Right hindlimb (tissue), 1 donor: ENCODE data around the gene CDH20.
A peak's percentile ranks its signal among the peaks of the same experiment; 100 is the strongest.

Experiments used
- DNase-seq: peaks from one replicate; pipeline ENCODE4 v3.0.0-alpha.2; 2018

Gene CDH20

DNA sequence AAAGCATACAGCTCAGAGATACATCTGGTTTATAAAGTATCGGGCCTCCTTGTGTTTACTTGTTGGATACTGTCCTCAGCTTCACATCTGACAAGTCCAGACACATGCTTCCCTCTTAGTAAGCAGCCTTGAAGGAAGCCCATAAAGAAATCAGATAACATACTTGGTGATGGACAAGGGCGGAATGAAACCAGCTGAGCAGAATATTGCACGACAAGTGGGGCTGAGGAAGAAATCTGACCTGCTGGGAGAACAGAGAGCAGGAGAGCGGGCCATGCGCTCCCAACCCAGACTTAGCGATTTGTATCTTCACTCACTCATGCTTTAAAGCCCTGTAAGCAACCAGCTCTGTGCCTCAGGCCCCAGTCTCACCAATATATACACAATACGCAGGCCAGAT, 208.4 kb downstream of the CDH20 start:
- no peak for DNase-seq

DNA sequence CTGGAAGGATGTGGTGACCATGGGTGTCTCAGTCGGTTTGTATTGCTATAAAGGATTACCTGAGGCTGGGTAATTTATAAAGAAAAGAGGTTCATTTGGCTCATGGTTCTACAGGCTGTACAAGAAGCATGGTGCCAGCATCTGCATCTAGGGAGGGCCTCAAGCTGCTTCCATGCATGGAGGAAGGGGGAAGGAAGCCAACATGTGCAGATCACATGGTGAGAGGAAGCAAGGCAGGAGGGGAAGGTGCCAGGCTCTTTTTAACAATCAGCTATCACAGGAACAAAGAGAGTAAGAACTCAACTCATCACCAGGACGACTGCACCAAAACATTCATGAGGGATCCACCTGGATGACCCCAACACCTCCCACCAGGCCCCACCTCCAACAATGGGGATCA, 209.4 kb downstream of the CDH20 start:
- no peak for DNase-seq

DNA sequence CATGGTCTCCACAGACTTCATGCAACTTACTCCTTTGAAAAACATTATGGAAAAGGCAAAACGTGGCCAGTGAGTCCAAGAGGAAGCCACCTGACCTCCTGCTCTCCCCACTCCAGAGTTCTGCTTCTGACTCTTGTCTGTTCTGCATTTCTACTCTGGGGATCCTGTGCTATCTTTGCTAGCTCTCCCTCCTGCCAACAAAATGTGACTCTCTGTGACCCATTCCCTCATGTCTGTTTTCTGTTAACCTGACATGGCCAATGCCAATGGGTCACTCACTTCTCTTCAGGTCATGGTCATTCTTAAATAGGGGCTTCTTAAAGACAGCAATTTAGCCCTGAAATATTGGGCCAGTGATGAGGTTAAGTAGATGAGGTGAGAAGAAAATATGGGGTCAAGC, 210.3 kb downstream of the CDH20 start:
- no peak for DNase-seq

DNA sequence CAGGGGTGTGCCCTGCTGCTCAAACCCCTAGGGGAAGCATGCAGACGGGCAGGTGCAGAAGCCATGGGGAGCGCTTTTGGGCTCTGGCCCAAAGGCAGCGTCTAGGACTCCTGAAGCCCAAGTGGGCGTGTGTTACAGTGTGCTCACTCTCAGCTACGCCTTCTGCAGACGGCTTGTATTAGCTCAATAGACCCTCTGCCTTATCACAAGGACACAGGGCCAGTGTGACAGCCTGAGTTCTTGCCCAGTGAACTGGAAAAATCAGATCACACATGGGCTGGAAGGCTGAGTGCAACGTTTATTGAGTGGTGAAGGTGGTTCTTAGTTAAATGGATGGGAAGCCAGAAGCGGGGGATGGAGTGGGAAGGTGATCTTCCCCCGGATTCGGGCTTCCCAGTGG, 210.9 kb downstream of the CDH20 start:
- no peak for DNase-seq

DNA sequence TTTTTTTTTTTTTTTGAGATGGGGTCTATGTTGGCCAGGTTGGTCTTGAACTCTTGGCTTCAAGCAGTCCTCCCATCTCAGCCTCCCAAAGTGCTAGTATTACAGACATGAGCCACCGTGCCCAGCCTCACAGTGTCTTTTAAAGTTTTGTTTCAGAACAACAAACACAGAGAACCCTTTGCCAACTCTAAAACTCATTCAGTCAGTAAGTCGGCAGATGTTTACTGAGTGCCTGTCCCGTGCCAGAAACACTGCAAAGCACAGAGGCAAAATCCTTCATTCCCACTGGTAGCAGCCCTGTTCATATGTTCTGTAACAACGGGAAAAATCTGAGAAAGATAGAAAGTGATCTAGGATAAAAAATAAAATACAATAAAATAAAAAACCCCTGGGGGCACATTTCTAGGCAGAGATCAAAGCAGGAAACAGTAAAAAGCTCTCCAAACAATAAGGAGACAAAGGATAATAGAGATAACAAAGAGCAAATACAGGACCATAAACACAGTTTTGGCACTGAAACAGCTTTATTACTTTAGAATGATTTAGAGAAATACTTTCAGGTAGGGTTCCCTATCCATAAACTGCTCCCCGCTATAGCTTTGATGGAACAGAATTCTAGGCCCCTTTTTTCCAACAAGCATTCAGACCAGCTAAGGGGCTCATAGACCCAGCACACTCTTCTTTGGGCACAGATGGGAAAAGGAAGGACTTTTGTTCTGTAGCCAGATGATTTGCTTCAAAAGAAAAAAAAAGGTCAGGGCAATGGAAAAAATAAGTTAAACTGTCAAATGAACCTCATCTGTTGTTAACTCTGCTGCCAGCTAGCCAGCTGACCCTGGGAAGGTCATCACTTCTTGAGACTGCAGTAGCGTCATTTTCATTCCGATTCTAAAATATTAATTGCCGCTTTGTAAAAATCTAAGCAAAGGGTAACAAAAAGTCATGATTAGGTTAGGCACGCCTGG, 212.3 kb downstream of the CDH20 start:
- DNase-seq = no peak

DNA sequence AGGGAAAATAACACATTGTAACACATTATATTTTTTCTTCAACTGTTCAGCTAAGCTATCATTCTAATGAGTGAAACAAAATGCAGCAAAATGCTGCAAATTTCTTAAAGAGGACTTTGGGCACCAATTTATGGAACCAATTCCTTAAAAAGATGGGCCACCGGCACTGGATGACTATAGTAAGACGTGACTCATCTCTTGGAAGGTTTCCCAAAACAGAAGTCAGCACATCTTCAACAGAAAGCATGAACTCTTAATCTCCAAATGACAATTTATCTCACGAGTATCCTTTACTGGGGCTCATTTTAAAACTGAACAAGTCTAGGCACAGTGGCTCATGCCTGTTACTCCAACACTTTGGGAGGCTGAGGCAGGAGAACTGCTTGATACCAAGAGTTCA, 213.4 kb downstream of the CDH20 start:
- no peak for DNase-seq

DNA sequence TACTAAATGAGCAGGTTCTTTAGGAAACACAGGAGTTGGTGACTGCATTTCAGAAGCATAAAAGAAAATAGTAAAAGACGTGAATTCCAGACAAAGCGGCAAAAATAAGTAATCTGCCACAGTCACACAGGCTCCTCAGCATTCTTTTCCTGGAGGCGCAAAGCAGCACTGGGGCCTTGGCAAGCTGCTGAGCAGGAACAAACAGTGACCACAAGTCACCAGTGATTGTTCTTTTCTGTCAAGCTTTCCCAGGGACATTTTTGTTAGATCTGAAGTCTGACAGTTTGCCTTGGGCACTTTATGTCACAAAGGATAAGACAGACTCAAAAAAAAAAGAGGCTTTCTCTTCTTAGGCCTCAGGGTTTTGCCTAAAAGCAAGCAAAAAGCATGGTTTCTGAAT, 216.2 kb downstream of the CDH20 start:
- no peak for DNase-seq

DNA sequence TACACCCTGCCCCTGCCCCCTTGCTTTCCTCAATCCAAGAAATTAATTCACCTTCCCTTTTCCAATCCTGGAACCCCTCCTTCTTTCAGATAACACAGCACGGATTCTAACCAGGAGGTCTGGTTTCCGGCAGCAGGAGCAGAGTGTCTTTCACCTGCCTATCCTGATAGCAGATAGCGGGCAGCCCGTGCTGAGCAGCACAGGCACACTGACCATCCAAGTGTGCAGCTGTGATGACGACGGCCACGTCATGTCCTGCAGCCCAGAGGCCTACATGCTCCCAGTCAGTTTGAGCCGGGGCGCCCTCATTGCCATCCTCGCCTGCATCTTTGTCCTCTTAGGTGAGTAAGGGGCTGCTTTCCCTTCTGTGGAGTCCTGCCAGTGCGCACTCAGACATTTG, 216.7 kb downstream of the CDH20 start:
- no peak for DNase-seq

DNA sequence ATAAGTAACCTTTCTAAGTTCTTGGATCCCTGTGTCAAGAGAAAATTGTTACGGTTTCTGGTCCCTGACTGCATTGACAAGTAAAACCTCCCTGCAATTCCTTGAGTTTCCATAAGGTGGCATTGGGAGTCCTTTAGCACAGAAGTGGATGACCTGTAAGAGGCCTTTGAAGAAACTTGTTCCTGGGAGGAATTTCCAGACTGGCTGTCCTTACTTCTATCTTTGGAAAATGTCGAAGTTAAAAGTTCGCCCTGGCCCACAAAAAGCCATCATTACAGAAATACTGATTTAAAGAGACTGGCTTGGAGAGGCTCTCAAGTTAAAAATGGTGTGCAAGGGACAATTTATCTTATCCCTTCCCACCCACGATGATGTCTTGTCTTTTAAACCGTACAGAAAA, 218.4 kb downstream of the CDH20 start:
- peak; percentile 38 for DNase-seq

DNA sequence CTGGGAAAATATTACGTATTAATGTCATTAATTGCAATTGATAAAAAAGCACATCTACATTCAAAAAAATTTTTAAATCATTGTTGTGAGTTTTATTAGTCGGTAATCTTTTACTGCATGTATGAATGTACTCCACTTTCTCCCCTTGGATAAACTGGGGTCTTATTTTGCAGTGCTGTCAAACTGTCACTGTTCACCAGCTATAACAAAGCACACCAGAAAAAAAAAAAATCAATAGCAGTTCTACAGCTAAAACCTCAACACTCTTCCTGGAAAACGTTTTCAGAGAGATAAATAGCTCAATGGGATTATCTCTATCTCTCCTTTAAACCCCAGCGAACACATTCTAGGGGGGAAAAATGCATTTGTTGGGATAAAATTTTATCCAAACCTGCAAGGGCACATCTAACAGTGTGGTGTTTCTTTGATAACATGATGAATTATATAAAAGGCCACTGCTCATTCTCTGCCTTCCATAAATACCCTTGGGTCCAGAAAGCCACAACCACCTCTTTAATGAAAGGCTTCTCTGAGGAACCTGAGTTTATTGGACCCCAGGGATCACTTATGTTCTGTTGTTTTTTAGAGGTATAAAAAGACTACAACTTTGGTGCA, 219.9 kb downstream of the CDH20 start:
- no peak for DNase-seq

DNA sequence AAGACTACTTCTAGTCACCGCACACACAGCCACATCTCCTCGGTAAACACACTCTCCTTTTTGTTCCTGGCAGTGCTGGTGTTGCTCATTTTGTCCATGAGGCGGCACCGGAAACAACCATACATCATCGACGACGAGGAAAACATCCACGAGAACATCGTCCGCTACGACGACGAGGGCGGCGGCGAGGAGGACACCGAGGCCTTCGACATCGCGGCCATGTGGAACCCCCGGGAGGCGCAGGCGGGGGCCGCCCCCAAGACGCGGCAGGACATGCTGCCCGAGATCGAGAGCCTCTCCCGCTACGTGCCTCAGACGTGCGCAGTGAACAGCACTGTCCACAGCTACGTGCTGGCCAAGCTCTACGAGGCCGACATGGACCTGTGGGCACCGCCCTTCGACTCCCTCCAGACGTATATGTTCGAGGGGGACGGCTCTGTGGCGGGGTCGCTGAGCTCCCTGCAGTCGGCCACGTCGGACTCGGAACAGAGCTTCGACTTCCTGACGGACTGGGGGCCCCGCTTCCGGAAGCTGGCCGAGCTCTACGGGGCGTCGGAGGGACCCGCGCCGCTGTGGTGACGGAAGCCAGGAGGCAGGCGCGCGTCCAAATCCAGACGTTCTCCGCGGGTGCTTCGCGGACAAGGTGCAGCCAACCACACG, 221.0 kb downstream of the CDH20 start:
- DNase-seq = peak; percentile 30

DNA sequence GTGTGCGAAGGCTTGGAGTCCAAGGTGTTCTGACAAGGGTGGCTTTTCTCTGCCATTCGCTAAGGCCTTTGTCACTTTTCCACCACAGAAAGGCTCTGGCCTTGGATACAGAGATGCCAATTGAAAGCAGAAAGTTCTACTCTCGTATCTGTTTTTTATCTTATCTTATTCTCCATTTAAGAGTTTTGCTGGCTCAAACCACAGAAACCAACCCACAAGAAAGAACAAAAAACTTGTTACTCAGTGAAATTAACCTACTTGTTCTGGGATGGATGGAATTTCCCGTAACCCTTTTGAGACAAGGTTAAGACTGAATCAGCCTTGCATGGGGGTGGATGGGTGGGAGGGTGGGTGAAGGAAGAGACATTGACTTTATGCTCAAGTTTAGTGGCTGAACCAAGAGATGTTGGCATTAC, 221.7 kb downstream of the CDH20 start:
- no peak for DNase-seq

DNA sequence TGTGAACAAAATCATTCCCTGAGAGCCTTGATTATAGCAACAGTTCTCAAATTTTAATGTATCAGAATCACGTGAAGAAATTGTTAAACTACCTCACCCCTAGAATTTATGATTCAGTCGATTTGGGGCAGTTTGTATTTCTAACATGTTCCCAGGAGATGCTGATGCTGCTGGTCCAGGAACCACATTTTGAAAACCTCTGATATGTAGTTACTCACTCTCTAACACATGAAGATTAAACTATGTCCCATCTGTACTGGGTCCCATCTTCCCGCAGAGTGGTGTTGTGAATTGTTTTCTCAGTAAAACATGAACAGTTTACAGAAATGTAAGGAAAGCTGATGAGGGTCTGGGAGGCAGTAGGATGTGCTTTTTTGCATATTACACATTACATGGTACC, 223.1 kb downstream of the CDH20 start:
- no peak for DNase-seq

DNA sequence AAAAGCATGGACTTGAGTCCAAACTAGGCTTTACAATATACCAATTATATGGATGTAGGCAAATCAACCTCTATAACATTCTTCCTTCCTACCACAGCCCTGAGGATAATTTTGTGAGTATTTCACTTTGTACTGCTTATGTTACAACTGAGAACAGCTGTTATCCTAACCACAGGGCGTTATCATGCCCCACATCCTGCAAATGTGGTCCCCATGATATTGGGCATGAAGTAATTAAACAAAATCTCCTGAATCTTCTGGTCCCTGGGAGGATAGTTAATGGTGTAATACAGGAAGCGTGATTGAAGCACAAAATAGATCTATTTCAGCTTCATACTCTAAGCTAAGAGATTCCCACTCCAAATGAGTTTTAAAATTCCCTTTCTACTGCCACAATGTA, 223.6 kb downstream of the CDH20 start:
- no peak for DNase-seq

DNA sequence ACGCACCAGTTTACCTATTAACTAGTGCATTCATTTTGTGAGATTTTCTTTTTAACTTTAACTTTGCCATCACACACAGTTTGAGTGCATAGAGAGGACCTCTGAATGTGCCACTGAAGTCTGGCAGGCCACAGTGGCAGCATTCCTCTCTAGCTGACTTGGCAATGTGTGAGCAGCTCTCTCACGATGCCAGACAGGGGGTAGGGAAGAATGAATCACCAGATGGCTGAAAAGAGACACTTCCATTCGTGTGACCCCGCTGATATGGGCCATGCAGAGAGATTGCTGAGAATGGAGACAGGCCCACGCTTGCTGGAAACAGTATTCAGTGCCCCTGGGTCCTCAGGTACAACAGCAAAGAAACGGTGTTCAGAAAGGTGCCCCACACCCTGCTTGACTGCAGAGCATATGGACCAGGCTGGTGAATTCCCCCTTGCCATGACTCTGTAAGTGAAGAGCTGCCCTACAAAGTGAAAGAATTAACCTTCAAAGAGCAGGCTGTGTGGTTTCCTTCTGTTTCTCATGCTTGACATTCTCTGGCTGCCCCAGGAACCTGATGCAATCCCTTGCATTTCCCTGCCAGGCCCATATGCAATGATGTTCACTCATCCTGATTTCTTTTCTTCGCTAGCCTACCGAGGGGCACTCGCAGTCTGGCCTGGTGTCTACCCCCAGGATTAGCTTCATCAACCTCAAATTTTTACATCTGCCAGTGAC, 236.1 kb downstream of the CDH20 start:
- no peak for DNase-seq

DNA sequence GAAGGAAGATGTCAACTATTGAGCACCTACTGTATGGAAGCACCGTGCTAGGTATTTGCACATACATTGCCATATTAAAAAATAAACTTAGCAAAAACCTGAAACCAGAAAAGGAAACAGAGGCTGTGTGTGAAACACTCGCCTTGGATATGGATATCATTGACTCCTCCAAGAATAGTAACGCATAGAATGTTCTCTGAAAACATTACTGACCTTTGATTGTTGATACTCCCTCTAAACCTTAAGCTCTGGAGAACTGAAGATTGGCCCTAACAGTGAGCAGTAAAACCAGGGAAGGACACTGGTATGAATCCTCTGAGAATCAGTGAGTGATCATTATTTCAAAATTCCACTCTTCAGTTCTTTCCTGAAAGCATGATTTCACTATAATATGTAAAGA, 236.8 kb downstream of the CDH20 start:
- no peak for DNase-seq

DNA sequence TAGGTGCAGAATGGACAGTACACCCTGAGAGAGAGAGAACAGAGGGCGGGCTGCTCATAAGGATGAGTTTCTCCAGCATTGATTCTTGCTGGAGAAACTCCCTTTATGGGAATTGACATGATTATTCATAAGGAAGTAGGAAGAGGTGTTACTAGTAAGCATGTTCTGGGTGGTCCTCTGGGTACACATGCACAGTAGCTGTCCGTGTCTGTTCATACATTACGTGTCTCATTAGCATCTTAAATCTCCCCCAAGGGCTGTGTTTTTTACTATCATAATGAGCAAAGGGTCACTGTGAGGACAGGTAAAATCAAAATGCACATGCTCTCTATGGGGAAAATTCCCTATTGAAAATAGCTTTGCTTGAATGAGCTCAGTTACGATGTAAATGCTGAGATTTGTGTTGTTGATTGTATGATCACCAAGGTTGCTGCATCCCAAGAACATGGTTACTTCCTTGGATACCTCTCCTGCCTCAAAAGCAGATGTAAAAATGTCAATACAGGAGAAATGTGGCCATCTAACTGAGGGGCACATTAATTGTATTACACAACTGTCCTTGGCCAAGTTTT, 238.9 kb downstream of the CDH20 start:
- DNase-seq = no peak

DNA sequence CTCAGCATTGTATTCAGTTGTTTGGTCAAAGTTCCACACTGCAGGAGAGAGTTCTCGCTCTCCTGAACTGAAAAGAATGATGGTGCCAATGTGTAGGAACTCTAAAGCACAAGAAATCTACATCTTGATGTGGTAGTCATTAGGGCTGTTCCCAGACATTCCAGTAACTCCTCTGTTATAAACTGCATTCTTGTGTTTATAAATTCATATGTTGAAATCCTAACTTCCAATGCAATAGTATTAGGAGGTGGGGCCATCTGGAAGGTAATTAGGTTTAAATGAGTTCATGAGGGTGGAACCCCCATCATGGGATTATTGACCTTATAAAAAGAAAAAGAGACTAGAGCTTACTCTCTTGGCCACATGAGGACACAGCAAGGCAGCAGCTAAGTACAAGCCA, 239.6 kb downstream of the CDH20 start:
- no peak for DNase-seq

DNA sequence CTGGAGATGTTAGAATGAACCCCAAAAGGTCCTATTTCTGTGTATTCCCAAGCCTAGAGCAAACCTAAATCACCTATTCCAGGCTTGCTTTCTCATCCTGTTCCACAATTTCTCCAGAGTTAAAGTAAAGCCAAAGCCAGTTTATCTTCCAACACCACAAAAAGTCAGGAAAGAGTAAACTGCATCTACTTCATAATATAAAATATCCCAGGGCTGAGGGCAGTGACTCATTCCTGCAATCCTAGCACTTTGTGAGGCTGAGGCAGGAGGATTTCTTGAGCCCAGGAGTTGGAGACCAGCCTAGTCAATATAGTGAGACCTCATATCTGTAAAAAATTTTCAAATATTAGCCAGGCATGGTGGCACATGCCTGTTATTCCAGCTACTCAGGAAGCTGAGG, 241.4 kb downstream of the CDH20 start:
- DNase-seq = no peak

DNA sequence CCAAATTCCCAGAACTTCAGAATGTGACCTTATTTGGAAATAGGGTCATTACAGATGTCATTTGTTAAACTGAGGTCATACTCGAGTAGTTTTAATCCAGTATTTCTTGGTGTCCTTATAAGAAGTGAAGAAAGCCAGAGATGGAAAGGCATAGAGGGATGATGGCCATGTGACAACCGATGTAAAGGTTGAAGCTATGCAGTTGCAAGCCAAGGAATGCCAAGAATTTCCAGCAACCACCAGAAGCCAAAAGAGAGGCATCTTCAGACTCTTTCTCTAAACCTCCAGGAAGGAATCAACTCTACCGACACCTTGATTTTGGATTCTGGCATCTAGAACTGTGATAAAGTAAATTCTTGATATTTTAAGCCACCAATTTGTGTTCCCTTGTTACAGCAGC, 242.2 kb downstream of the CDH20 start:
- no peak for DNase-seq

DNA sequence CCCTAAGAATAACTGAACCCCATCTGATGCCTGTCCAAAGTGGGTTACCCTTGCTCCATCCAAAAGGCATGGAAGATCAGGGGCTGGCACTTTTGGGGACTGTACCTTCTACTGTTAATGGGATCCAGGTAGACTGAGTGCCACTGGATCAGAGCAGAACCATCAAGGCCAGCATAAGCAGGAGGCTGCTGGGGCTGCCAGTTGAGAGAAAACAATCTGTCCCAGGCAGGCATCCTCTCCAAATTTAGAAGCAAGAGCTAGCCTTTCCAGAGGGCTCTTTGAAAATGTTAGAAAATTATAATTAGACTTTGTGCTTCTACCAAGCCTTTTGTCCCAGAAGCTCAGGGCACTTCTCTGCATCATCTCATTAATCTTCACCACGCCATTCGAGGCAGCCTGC, 245.6 kb downstream of the CDH20 start:
- DNase-seq = no peak

DNA sequence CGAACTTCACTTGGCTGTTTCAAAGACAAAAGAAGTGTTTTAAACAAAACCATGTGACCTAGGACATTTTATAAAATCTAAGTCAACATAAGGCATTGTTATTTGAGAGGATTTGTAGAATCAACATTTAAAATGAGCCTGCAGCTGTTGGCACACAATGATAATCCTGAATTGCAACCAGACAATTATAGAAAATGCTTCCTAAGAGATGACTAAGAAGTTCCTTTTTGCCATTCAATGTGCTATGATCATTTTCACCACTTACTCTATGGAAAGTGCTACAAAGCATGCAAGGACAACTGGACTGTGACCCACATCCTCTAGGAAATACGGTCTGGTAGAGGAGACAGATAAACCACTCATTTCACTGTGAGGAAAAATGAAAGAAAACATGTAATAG, 246.4 kb downstream of the CDH20 start:
- DNase-seq = no peak

DNA sequence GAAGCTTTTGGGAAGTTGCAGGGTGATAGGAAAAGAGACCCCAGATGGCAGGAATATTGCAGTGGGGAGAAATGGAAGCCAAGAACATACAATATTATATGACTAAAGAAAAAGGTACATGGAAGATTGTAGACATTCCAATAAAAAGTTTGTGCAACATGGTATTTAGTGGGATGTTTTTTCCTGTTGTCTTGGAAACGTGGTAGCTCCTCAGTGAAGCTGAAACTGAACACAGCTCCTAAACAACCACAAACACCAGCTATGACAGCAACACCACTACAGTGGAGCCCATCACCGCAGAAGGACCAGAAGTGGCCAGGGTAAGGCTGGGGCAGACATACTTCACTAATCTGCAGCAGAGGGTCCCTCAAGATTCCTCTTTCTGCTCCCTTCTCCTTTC, 246.8 kb downstream of the CDH20 start:
- no peak for DNase-seq
